Liver (tissue), 3 donors: ENCODE data around the gene GBX2.

Experiments
- EGR1 ChIP-seq, 2 donors: IDR thresholded peaks; 2 replicates each; pipeline ENCODE4 v1.6.1; 2016 to 2018; ENCODE audit warnings: antibody characterized with exemption in 2 of 2, low read depth in 2 of 2
- FOXA1 ChIP-seq: IDR thresholded peaks from 2 replicates; pipeline ENCODE4 v1.6.1; 2016; ENCODE audit warnings: antibody characterized with exemption
- TAF1 ChIP-seq: conservative IDR thresholded peaks from 2 replicates; pipeline ENCODE4 v1.6.1; 2016; ENCODE audit warnings: antibody characterized with exemption, mild to moderate bottlenecking
- TF ChIP-seq, protein P1 (sequence below): fragments of 150-350 bp; IDR thresholded peaks from 2 replicates; pipeline ENCODE4 v1.5.1; 2017; ENCODE audit warnings: improper control_type of control experiment, low read depth, low read length; ENCODE audit not compliant: missing input control
- TF ChIP-seq, protein P2 (sequence below): IDR thresholded peaks from 2 replicates; pipeline ENCODE4 v1.6.1; 2016; ENCODE audit warnings: antibody characterized with exemption
- TF ChIP-seq, protein P3 (sequence below): IDR thresholded peaks from 2 replicates; pipeline ENCODE4 v1.6.1; 2016; ENCODE audit warnings: antibody characterized with exemption, mild to moderate bottlenecking
- donor health status: healthy.
- donor health status: healthy.

DNA sequence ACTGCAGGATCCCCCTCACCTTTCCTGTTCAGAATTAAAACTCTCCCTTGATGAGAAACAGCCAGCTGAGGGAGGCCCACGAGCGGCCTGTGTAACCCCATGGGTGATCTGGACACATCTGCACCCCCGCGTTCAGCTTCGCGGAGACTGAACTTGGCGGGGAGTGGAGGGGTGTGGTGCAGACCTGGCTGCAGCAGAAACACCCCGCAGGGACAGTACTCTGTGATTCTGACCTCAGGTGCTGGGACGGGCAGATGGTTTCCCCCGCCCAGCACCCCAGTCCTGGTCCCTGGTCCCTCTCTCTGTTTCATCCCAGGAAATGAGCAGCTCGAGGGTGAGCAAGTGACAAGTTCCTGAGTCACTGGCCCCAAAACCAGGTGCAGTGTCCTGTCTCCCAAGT is 41.2 kb downstream of the GBX2 start:
- TF ChIP-seq EGR1 (IDR thresholded peaks at IDR 0.05; ENCODE audit: low read depth in 2 of 2): no peak
- TF ChIP-seq, protein P1, sequence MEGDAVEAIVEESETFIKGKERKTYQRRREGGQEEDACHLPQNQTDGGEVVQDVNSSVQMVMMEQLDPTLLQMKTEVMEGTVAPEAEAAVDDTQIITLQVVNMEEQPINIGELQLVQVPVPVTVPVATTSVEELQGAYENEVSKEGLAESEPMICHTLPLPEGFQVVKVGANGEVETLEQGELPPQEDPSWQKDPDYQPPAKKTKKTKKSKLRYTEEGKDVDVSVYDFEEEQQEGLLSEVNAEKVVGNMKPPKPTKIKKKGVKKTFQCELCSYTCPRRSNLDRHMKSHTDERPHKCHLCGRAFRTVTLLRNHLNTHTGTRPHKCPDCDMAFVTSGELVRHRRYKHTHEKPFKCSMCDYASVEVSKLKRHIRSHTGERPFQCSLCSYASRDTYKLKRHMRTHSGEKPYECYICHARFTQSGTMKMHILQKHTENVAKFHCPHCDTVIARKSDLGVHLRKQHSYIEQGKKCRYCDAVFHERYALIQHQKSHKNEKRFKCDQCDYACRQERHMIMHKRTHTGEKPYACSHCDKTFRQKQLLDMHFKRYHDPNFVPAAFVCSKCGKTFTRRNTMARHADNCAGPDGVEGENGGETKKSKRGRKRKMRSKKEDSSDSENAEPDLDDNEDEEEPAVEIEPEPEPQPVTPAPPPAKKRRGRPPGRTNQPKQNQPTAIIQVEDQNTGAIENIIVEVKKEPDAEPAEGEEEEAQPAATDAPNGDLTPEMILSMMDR: no peak
- TF ChIP-seq, protein P2, sequence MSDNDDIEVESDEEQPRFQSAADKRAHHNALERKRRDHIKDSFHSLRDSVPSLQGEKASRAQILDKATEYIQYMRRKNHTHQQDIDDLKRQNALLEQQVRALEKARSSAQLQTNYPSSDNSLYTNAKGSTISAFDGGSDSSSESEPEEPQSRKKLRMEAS: no peak
- TF ChIP-seq TAF1: no peak
- TF ChIP-seq, protein P3, sequence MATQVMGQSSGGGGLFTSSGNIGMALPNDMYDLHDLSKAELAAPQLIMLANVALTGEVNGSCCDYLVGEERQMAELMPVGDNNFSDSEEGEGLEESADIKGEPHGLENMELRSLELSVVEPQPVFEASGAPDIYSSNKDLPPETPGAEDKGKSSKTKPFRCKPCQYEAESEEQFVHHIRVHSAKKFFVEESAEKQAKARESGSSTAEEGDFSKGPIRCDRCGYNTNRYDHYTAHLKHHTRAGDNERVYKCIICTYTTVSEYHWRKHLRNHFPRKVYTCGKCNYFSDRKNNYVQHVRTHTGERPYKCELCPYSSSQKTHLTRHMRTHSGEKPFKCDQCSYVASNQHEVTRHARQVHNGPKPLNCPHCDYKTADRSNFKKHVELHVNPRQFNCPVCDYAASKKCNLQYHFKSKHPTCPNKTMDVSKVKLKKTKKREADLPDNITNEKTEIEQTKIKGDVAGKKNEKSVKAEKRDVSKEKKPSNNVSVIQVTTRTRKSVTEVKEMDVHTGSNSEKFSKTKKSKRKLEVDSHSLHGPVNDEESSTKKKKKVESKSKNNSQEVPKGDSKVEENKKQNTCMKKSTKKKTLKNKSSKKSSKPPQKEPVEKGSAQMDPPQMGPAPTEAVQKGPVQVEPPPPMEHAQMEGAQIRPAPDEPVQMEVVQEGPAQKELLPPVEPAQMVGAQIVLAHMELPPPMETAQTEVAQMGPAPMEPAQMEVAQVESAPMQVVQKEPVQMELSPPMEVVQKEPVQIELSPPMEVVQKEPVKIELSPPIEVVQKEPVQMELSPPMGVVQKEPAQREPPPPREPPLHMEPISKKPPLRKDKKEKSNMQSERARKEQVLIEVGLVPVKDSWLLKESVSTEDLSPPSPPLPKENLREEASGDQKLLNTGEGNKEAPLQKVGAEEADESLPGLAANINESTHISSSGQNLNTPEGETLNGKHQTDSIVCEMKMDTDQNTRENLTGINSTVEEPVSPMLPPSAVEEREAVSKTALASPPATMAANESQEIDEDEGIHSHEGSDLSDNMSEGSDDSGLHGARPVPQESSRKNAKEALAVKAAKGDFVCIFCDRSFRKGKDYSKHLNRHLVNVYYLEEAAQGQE: no peak
- no peak for TF ChIP-seq FOXA1
